Effector memory CD8-positive, alpha-beta T cell (primary cell): ENCODE measurements around the gene SHC3.

ENCODE experiments used
- ATAC-seq: fragments of 150-1000 bp; cut with Tn5 transposase; replicated peaks from 2 replicates; pipeline ENCODE4 v1.10.0; 2021; ENCODE audit warnings: mild to moderate bottlenecking, moderate library complexity
- DNase-seq, 3 experiments: peaks; one replicate each; pipeline ENCODE4 v3.0.0; 2021
- H3K27ac Mint-ChIP-seq, 2 donors: one replicate each; pipeline ENCODE4 v1.8.0; 2022; ENCODE audit warnings: mild to moderate bottlenecking in 2 of 2, mixed read lengths in 2 of 2, moderate library complexity in 2 of 2
- H3K27me3 Mint-ChIP-seq, 2 donors: one replicate each; pipeline ENCODE4 v1.8.0; 2022; ENCODE audit warnings: mixed read lengths in 2 of 2
- H3K36me3 Mint-ChIP-seq: one replicate; pipeline ENCODE4 v1.8.0; 2022; ENCODE audit warnings: mild to moderate bottlenecking, moderate library complexity, mixed read lengths; ENCODE audit not compliant: insufficient read depth
- H3K4me1 Mint-ChIP-seq, 2 donors: one replicate each; pipeline ENCODE4 v1.8.0; 2022; ENCODE audit warnings: low read depth in 2 of 2, mixed read lengths in 2 of 2
- H3K4me3 Mint-ChIP-seq, 2 donors: one replicate each; pipeline ENCODE4 v1.8.0; 2022; ENCODE audit warnings: mild to moderate bottlenecking in 2 of 2, mixed read lengths in 2 of 2, moderate library complexity in 2 of 2
- H3K9me3 Mint-ChIP-seq, 2 donors: one replicate each; pipeline ENCODE4 v1.8.0; 2022; ENCODE audit warnings: mixed read lengths in 2 of 2

The SHC3 gene

DNA sequence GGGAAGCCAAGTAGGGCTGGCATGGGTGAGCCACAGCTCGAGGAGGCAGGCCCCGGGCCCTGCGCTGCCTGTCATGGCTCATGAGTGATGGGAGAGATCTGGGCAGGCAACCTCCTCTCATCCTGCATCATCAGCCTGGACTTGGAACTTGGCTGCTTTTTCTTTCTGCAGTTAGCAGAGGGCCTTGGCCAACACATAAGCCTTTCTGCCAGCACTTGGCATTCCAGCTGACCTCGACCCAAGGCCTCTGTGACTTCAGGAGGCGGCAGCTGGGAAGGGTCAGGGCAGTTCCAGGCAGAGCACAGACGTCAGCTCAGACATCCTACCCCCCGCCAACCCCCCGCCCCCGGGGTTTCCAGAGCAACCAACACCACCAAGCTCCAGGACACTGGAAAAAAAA, 179.7 kb downstream of the SHC3 start:
- H3K4me1 Mint-ChIP-seq, result peaks cover 5 to 6% of the 10 kb centered on the region in 2 donors
- H3K9me3 Mint-ChIP-seq, result no peaks in the 10 kb centered on the region
- DNase-seq (no peak), ATAC-seq (no peak)
- H3K27ac Mint-ChIP-seq, result no peak overlapping the region
- H3K27me3 Mint-ChIP-seq, result peaks cover 24 to 37% of the 10 kb centered on the region in 2 donors
- H3K4me3 Mint-ChIP-seq, result no peak overlapping the region
- H3K36me3 Mint-ChIP-seq, result no peaks in the 10 kb centered on the region

DNA sequence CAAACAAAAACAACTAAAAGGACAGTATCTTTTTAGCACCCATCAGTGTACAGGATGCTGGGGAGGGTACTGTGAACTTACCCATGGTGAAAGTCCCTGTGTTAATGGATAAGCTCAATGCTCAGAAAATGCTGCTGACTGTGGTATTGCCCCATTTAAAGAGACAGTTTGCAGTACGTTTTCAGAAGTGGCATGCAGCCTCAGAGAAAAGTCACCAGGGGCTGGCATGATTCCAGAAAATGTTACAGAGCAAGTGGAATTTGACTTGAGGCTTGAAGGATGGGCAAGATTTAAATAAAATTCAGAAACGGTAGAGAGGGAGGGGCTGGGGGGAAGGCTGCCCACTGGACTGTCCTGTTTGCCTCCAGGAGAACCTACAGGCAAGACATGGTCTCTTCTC, 180.1 kb downstream of the SHC3 start:
- Mint-ChIP-seq H3K4me1 (peaks cover 5 to 6% of the 10 kb centered on the region in 2 donors), H3K27ac (no peak overlapping the region), H3K27me3 (peaks cover 26 to 41% of the 10 kb centered on the region in 2 donors), H3K9me3 (no peaks in the 10 kb centered on the region), H3K36me3 (no peaks in the 10 kb centered on the region), H3K4me3 (no peak overlapping the region)
- ATAC-seq (no peak), DNase-seq (no peak)

DNA sequence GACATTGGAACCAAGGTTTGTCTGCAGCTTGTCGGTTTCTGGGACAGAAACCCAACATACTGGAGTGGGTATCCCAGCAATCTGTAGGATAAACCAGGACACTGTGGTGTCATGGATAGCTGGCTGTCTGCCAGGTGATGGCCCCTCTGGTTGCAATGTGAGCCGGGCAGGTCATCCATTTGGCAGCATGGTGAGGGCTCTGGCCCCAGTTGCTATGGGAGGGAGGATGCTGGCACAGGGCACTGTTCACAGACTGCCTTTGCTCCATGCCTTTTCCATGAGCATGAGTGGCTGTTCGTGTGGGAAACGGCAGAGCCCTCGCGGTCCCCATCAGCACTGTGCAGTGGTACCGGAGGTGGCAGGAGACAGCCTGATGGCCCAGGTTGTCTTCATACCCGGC, 181.0 kb downstream of the SHC3 start:
- peaks cover 5 to 6% of the 10 kb centered on the region in 2 donors for H3K4me1 Mint-ChIP-seq
- no peak for ATAC-seq
- H3K9me3 Mint-ChIP-seq, result no peaks in the 10 kb centered on the region
- no peak overlapping the region for H3K27ac Mint-ChIP-seq
- no peak overlapping the region for H3K4me3 Mint-ChIP-seq
- DNase-seq, result no peak
- peaks cover 29 to 42% of the 10 kb centered on the region in 2 donors for H3K27me3 Mint-ChIP-seq
- H3K36me3 Mint-ChIP-seq, result no peaks in the 10 kb centered on the region

DNA sequence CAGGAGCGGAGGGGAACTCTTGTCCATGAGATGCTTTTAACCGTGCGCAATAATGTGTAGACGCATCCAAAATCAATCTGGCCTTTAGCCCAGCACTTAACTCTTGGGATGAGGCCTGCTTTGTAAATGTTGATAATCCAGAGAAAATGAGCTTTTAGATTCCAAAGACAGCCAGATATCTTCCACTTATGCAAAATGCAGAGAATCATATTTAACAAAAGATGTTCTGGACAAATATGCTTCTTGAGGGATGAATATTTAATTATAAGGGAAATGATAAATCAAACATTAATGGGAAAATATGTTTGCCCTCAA, 181.7 kb downstream of the SHC3 start:
- H3K27me3 Mint-ChIP-seq, result peaks cover 29 to 42% of the 10 kb centered on the region in 2 donors
- no peak overlapping the region for H3K4me3 Mint-ChIP-seq
- H3K27ac Mint-ChIP-seq, result no peak overlapping the region
- H3K9me3 Mint-ChIP-seq, result no peaks in the 10 kb centered on the region
- ATAC-seq (no peak), DNase-seq (no peak)
- no peaks in the 10 kb centered on the region for H3K36me3 Mint-ChIP-seq
- peaks cover 4 to 5% of the 10 kb centered on the region in 2 donors for H3K4me1 Mint-ChIP-seq

DNA sequence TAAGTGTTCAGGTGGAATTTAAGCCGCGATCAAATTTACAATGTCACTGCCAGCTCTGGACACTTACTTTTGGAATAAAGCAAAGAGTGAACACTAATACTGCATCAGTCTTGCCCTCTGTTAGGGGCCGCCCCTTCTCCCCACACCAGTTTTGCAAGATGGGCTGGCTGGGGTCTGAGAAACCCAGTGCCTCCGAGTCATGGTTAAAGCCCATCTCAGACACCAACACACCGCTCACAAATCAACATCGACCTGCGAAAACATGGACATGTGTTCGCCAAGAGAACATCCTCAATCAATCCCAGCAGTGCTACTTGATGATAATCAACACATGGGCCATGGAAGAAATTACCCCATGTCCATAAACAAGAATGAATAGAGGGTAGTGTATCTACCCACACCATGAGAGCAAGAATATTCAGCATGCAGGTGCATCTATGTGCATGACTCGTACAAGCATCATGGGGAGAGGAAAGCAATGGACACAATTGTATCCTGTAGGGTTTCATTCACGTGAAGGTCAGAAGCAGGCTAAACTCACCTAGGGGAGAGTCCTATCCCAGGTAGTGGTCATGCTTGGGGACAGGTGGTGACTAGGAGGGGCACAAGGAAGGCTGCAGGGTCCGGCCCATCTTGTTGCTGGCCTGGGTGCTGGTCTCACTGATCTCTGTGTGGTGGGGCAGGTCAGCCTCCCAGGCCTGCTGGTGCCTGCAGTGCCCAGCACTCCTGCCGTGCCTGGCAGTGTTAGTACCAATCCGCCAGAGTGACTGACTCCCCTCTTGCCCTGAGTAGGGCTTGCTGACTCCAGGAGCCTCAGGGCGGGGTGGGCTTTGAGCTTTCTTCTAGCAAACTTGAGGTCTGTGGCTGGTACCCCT, 182.3 kb downstream of the SHC3 start:
- Mint-ChIP-seq H3K9me3 (no peaks in the 10 kb centered on the region), H3K36me3 (no peaks in the 10 kb centered on the region), H3K4me1 (peaks cover 3 to 5% of the 10 kb centered on the region in 2 donors), H3K27me3 (peaks cover 29 to 40% of the 10 kb centered on the region in 2 donors), H3K27ac (no peak overlapping the region), H3K4me3 (no peak overlapping the region)
- DNase-seq, result no peak
- no peak for ATAC-seq

DNA sequence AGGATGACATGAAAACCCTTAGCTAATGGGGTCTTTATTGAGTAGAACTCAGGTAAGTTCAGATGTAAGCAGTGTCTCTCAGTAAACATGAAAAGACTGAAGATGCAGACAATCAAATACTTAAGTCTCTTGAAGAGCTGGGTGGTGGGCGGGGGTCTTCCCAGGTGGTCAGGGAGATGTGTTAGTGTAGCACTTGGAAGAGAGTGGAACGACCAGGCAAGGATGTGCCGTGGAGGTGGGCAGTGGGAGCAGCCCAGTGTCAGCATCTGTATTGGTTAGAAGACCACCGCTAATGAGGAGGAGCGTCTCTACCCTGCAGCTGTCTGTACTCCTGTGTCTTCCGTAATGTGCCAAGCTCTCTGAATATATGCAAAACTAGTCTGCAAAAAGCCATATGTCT, 183.0 kb downstream of the SHC3 start:
- no peak overlapping the region for H3K27ac Mint-ChIP-seq
- H3K4me3 Mint-ChIP-seq, result no peak overlapping the region
- ATAC-seq (no peak), DNase-seq (no peak)
- no peaks in the 10 kb centered on the region for H3K36me3 Mint-ChIP-seq
- no peaks in the 10 kb centered on the region for H3K4me1 Mint-ChIP-seq
- H3K27me3 Mint-ChIP-seq, result peaks cover 30 to 41% of the 10 kb centered on the region in 2 donors
- H3K9me3 Mint-ChIP-seq, result no peaks in the 10 kb centered on the region

DNA sequence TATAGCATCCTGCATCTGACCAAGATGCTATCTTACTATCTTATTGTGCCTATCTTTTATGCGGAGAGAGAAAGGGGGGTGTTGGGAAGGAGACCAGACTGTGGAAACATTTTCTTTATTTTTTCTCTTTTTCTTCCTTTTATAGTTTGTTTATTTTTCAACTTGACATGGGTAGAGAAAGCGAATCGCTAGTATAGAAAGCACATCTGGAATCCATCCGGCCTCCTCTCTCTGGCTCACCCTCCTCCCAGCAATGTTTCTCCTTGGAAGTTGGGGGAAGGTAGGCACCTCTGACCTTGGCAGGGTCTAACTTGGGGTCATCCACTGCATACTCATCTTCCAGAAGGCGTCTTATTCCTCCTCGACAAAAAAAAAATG, 183.4 kb downstream of the SHC3 start:
- H3K27ac Mint-ChIP-seq, result no peak overlapping the region
- no peaks in the 10 kb centered on the region for H3K4me1 Mint-ChIP-seq
- no peaks in the 10 kb centered on the region for H3K36me3 Mint-ChIP-seq
- no peak overlapping the region for H3K4me3 Mint-ChIP-seq
- DNase-seq, result no peak
- H3K27me3 Mint-ChIP-seq, result peaks cover 35 to 45% of the 10 kb centered on the region in 2 donors
- no peak for ATAC-seq
- H3K9me3 Mint-ChIP-seq, result no peaks in the 10 kb centered on the region

DNA sequence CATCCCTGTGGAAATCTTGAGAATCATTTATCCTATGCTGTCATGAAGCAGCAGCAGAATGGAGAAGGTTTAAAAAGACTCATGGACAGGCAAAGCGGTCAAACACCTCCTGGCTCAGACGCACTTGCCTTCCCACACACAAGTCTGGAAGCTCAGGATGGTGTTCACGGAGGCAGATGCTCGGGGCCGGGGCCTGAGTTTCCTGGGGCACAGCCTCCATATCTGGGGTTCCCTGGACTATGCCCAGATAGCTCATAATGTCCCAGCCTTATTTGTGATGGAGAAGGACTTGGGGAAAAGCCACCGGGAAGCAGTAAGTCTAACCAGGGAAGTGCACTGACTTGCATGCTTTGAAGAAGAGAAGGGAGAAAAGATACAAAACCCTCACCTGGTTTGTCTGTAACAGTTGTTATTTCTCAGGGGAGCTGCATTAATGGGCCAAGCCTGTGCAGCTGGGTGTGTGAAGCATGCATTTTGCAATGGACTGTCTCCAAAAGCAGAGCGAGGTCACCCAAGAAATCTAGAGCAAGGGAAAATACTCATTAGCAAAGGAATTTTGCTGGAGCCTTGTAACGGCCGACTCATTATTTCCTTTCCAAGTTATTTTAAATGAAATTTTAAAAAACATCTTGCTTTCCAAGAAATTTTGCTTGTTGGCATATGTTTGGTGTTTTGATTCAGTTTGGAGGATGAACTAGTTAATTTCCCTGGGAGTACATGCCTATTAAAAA, 184.0 kb downstream of the SHC3 start:
- no peaks in the 10 kb centered on the region for H3K9me3 Mint-ChIP-seq
- no peak overlapping the region for H3K4me3 Mint-ChIP-seq
- ATAC-seq (no peak), DNase-seq (no peak)
- H3K36me3 Mint-ChIP-seq, result no peaks in the 10 kb centered on the region
- H3K27me3 Mint-ChIP-seq, result peaks cover 38 to 51% of the 10 kb centered on the region in 2 donors
- no peak overlapping the region for H3K27ac Mint-ChIP-seq
- H3K4me1 Mint-ChIP-seq, result peaks cover 0 to 1% of the 10 kb centered on the region in 2 donors

DNA sequence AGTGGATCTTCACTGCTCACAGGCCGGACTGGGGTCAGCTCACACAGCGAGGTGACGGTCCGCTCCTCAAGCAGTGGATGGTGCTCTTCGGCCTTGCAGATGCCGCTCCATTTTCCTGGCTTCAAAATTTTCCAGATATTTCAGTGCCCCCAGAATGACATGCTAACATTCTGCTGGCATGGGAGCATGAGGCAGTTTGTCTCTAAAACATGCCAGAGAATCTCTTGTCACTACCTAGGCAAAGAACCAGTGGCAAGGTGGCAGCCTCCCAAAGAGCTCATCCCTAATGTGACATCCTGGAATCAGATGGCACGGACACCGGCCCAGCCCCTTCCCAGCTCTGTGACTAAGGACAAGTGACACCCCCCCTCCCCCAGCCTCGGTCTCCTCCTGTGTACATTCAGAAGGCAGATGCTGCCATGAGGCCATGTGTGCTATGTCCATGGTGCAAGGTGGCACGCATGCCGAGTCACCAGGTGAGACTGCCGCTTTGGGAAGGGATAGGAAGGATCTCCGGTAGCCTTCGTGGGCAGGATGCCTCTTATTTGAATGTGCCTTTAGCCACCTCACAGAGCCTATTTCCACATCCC, 184.7 kb downstream of the SHC3 start:
- Mint-ChIP-seq H3K4me1 (peaks cover 0 to 7% of the 10 kb centered on the region in 2 donors), H3K9me3 (no peaks in the 10 kb centered on the region), H3K27me3 (peaks cover 45 to 57% of the 10 kb centered on the region in 2 donors), H3K36me3 (no peaks in the 10 kb centered on the region), H3K27ac (no peak overlapping the region), H3K4me3 (no peak overlapping the region)
- ATAC-seq (no peak), DNase-seq (no peak)

DNA sequence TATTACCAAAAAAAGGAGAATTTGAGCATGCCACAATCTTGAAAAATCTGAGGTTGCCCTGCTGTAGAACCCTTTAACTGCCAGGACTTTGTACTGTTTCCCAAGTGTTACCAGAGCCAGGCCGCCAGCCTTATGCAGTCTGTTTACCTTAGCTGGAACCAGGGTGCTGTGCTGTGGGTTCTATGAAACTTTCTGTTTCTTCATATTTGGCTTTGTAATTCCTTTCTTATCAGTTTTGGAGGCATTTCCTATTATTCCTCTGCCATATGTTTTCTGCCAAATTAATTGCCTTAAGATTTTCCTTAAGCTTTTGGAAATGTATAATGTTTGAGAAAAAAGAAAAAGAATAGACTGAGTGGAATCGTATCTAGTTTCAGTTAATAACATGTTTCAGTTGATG, 185.3 kb downstream of the SHC3 start:
- H3K36me3 Mint-ChIP-seq, result no peaks in the 10 kb centered on the region
- peaks cover 0 to 7% of the 10 kb centered on the region in 2 donors for H3K4me1 Mint-ChIP-seq
- DNase-seq (no peak), ATAC-seq (no peak)
- H3K9me3 Mint-ChIP-seq, result no peaks in the 10 kb centered on the region
- peaks cover 45 to 64% of the 10 kb centered on the region in 2 donors for H3K27me3 Mint-ChIP-seq
- no peak overlapping the region for H3K27ac Mint-ChIP-seq
- H3K4me3 Mint-ChIP-seq, result no peak overlapping the region

DNA sequence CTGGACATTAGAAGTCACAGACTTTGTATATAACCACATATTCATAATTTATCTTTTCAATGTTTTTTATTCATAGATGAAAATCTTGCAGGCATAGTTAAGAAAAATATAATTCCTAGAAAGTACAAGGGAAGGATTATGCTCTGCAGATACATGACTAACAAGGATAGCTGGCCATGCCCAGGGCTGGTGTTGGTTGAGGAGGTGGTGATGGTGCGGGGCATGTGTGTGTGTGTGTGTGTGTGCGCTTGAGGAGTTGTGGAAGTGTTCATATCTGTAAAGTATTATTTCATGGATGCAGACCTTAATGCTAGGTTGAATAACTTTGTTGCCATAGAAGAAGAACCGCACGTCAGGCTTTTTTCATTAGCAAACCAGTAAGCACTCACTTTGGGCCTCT, 186.1 kb downstream of the SHC3 start:
- no peak overlapping the region for H3K27ac Mint-ChIP-seq
- DNase-seq (no peak), ATAC-seq (no peak)
- peaks cover 0 to 7% of the 10 kb centered on the region in 2 donors for H3K4me1 Mint-ChIP-seq
- H3K36me3 Mint-ChIP-seq, result no peaks in the 10 kb centered on the region
- H3K27me3 Mint-ChIP-seq, result peaks cover 47 to 70% of the 10 kb centered on the region in 2 donors
- no peak overlapping the region for H3K4me3 Mint-ChIP-seq
- H3K9me3 Mint-ChIP-seq, result no peaks in the 10 kb centered on the region

DNA sequence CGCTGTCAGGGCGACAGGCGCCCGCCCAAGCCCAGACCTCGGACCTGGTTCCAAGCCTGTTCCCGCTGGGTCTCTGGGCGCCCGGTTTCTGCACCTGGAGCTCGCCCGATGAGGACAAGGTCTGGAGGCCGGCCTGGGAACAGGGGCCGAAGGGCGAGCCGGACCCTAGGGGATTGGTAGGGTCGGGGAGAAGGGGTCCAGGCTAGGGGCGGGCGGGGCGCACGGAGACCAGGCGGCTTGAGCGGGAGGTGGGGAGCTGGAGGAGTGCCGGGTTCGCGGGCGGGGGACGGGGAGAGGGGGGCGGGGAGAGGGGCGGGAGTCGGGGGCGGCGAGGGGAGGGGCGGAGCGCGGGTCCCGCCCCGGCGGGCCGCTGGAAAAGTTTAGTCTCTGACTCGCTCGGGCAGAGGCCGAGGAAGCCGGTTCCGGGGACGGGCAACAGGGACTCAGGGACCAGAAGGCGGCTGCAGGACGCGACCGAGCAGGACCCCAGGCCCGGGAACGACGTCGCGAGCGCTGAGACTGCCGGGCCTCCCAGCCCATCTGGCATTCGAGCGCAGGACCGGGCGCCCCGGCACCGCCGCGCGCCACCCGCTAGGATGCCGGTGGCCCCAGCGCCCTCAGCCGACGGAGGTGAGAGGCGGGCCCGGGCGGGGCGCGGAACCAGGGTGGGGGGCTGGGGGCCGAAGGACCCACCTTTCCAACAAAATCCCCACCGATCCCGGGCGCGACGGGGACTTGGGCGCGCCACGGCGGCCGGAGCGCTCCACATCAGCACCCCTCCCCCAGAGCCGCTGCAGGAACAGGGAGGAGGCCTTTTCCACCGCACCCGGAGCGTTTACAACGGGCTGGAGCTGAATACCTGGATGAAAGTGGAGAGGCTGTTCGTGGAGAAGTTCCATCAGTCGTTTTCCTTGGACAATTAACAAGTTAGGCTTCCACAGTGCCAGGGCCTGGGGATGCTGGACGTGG, 187.3 kb downstream of the SHC3 start, which contains the start of gene S1PR3:
Gene S1PR3, plus strand, starts transcription at position 403 of the 969 bp plus-strand sequence. CDS start 9,733 bp downstream, outside the sequence.
- Mint-ChIP-seq H3K27me3 (peaks cover 54 to 76% of the 10 kb centered on the region in 2 donors), H3K4me3 (no peak within 1 kb of the TSS), H3K27ac (no peak within 1 kb of the TSS), H3K9me3 (no peaks in the 10 kb centered on the region), H3K4me1 (peaks cover 0 to 7% of the 10 kb centered on the region in 2 donors), H3K36me3 (no peaks in the 10 kb centered on the region)
- DNase-seq (no peak), ATAC-seq (no peak)

DNA sequence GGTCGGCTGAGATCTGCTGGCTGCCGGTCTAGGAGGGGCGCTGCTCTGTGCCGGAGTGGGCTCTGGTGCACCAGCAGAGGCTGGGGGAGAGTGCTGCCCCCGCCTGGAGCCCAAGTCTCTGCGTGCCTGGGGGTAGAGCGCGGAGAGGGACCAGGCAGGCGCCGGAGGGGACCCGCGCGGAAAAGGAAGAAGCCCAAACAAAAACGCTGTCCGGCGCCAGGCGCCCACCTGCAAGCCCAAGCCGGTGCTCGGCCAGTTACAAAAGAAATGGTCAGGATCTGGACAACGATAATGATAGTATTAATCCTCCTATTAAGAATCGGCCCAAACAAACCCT, 187.9 kb downstream of the SHC3 start:
- H3K27ac Mint-ChIP-seq, result no peak overlapping the region

More for the DNA sequence above, 187.9 kb downstream of the SHC3 start:
- no peak overlapping the region for H3K4me3 Mint-ChIP-seq
- no peak for ATAC-seq
- peaks cover 0 to 7% of the 10 kb centered on the region in 2 donors for H3K4me1 Mint-ChIP-seq
- H3K27me3 Mint-ChIP-seq, result peaks cover 61 to 76% of the 10 kb centered on the region in 2 donors
- no peak for DNase-seq
- no peaks in the 10 kb centered on the region for H3K9me3 Mint-ChIP-seq
- H3K36me3 Mint-ChIP-seq, result no peaks in the 10 kb centered on the region
